ENCODE measurements around the gene IL25.
"Not testable (repeated sequence)": the region's sequence is repeated elsewhere in the genome, so short reads cannot be mapped to it uniquely, and the experiment has no call there.

IL25 gene

DNA sequence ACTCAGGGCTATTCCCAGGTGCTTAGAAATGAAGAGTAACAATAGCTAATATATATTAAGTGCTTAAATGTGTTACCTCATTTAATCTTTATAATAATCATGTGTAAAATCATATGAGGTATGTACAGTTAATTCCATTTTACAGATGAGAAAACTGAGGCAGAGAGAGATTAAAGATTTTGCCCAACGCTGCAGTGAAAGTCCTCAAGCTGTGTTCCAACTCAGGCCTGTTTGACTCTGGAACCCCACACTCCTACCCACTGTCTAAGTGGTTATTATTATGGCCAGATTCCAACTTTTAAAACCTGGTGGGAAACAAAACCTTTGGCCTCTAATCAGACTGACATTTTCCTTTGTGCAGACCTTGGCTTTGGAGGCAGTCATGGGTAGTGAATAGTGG is 14.4 kb downstream of the IL25 start:
- H3K4me3 ChIP-seq (ENCODE audit: low read depth, low read length) = no peak overlapping the region
- TF ChIP-seq, protein P1, sequence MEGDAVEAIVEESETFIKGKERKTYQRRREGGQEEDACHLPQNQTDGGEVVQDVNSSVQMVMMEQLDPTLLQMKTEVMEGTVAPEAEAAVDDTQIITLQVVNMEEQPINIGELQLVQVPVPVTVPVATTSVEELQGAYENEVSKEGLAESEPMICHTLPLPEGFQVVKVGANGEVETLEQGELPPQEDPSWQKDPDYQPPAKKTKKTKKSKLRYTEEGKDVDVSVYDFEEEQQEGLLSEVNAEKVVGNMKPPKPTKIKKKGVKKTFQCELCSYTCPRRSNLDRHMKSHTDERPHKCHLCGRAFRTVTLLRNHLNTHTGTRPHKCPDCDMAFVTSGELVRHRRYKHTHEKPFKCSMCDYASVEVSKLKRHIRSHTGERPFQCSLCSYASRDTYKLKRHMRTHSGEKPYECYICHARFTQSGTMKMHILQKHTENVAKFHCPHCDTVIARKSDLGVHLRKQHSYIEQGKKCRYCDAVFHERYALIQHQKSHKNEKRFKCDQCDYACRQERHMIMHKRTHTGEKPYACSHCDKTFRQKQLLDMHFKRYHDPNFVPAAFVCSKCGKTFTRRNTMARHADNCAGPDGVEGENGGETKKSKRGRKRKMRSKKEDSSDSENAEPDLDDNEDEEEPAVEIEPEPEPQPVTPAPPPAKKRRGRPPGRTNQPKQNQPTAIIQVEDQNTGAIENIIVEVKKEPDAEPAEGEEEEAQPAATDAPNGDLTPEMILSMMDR (IDR thresholded peaks at IDR 0.05; ENCODE audit: low read depth, low read length) = no peak

DNA sequence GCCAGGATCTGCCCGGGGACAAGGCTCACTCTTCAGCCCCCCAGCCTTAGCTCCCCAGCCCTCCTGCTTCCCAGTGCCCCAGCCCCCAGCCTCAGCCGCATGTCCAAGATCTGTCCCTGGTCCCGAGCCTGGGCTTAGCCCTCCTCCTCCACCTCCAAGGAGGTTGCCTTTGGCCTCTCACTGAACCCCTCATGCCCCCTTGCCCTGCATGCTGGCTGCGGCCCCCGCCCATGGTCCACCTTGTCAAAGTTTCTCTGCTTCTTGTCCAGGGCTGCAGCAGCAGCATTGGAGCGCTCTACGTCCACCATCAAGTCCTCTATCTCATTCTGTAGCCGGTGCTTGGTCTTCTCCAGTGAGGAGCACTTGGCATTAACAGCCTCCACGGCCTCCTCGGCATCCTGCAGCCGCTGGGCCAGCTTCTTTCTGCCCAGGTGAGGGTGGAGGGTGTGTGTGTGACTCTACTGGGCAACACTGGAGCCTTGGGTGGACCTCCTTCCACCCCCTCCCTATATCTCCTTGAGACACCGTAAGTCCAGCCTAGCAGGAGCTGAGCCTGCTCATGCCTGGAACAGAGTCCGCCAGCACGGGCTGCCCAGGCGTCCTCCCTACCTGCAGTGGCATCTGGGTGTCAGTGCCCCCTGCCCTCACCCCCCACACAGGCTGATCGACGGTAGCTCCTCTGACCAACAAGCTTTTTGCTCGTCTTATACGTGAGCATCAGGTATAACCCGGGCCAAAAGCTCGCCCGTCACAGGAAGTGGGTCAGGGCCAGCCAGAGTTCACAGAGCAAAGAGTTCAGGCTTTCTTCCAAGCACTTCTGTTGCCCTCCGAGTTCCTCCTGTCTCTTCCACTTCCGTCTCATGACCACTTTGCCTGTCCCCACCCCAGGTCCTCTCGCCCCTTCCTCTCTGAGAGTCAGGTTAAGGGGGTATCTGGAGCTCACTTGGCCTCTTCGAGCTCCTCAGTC is 15.6 kb downstream of the IL25 start:
- TF ChIP-seq, protein P1 (IDR thresholded peaks at IDR 0.05; ENCODE audit: low read depth, low read length) = no peak
- no peak overlapping the region for H3K4me3 ChIP-seq (ENCODE audit: low read depth, low read length)

DNA sequence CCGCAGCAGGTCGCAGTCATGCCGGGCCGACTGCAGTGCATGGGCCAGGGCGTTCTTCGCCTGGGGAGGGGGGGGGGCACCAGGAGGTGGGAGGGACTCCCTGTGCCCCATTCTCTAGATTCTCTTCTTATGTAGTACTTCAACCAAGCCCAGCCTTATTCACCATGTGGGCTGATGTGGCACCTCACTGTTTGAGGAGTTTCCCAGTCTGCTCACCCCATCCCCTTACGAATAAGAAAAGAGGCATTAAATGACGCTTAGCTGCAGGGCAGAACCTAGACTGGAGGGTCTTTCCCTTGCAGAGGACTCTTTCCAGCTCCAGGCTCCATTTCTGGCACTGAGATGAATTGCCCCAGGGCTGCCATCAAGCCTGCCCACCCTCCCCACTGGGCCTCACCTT is 16.4 kb downstream of the IL25 start:
- TF ChIP-seq, protein P1 (IDR thresholded peaks at IDR 0.05; ENCODE audit: low read depth, low read length) = no peak
- no peak overlapping the region for H3K4me3 ChIP-seq (ENCODE audit: low read depth, low read length)

DNA sequence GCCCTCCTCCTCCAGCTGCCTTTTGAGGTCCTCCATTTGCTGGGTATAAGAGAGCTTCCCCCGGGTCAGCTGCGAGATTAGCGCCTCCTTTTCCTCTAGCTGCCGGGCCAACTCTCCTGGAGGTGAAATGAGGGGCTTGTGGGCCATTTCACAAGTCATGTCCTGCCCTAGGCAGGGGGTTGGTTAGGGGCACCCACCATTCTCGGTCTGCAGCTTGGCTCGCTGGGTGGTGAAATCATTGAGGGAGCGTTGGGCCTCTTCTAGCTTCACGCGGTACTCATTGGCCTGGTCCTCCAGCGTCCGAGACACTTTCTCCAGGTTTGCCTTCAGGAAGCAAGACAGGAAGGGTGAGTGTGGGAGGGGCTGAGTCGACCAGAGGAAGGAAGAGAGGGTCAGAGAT is 16.8 kb downstream of the IL25 start:
- TF ChIP-seq, protein P1 (IDR thresholded peaks at IDR 0.05; ENCODE audit: low read depth, low read length) = no peak
- H3K4me3 ChIP-seq (ENCODE audit: low read depth, low read length) = no peak overlapping the region

DNA sequence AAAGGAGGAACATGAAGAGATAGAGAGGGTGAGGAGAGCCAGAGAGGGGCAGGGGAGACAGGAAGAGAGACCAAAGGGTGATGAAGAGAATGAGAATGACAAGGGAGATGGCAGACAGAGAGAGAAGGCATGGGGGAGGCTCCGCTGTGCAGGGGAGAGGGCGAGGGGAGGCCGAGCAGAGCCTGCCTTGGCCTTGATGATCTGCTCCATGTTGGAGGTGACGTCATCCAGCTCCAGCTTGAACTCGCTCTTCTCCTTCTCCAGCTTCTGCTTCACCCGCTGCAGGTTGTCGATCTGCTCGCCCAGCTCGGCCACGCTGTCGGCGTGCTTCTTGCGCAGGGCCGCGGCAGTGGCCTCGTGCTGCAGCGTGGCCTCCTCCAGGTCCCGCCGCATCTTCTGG is 17.3 kb downstream of the IL25 start:
- H3K4me3 ChIP-seq (ENCODE audit: low read depth, low read length) = not testable (repeated sequence)

DNA sequence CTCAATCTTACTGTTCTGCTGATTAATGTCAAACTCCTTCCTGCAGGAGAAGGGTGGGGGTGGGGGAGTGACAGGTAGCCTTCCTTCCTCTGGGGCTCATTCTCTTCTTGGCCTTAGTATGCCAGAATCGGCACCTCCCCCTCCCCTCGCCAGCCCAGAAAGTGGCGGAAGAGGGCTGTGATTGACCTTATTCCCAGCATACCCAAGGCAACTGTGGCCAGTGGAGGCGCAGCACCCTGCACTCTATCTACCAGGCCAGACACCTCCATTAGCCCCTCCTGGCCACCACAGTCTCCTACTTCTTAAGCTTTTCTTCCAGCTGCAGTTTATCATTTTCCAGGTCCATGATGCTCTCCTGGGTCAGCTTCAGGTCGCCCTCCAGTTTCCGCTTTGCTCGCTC is 20.0 kb downstream of the IL25 start:
- no peak overlapping the region for H3K4me3 ChIP-seq (ENCODE audit: low read depth, low read length)
- TF ChIP-seq, protein P1 (IDR thresholded peaks at IDR 0.05; ENCODE audit: low read depth, low read length) = no peak

DNA sequence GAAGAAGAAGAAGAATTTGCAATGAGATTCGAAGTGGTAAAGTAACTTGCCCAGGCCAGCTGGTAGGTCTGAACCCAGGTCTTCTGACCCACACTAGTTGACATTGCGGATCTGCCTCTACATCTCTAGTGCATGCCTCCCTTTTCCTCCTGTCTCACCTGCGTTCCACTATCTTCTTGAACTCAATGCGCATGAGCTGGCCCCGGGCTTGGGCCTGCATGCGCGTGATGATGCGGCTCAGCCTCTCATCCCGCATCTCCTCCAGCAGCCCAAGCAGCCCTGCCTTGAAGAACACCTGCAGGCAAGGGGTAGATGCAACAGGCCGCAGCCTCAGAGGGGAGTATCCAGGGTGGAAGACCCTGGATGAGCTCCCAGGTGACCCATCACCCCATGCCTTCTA is 23.5 kb downstream of the IL25 start:
- no peak overlapping the region for H3K4me3 ChIP-seq (ENCODE audit: low read depth, low read length)
- TF ChIP-seq, protein P1 (IDR thresholded peaks at IDR 0.05; ENCODE audit: low read depth, low read length) = no peak

Measured in WI38 (cell line).